ENCODE data around the gene DISC1. TPM values are rescaled to one million over a fixed set of nuclear protein-coding genes. Genes with fewer than 3 reads are reported as not detected.

DISC1 gene
- polyA plus RNA-seq, 1 donor from 2014 or later: 0.84 TPM

GRCh38 chr1:231965615-231966014, 339.0 kb downstream of the DISC1 start:
- H3K9ac ChIP-seq (ENCODE audit: low read length): no peak overlapping the region
- no peak overlapping the region for H3K27ac ChIP-seq (ENCODE audit: low read length)
- H3K79me2 ChIP-seq (replicated peaks; ENCODE audit: insufficient read depth, low read length): no peaks in the 10 kb centered on the region
- H3K36me3 ChIP-seq (ENCODE audit: insufficient read depth, low read length): no peaks in the 10 kb centered on the region
- H3K9me3 ChIP-seq (ENCODE audit: low read length): no peaks in the 10 kb centered on the region
- H4K20me1 ChIP-seq (ENCODE audit: insufficient read depth): no peaks in the 10 kb centered on the region
- no peak overlapping the region for H3K4me3 ChIP-seq (ENCODE audit: low read length)
- H3F3A ChIP-seq (ENCODE audit: insufficient read depth, low read length, poor library complexity, severe bottlenecking): no peaks in the 10 kb centered on the region
- H3K9me2 ChIP-seq (ENCODE audit: insufficient read depth, low read length): no peaks in the 10 kb centered on the region
- no peak overlapping the region for H3K4me2 ChIP-seq (ENCODE audit: low read length)
- H2AFZ ChIP-seq (ENCODE audit: low read depth, low read length): no peak overlapping the region
- TF ChIP-seq EZH2 (IDR thresholded peaks at IDR 0.05; ENCODE audit: borderline replicate concordance, insufficient read depth, low read length, poor library complexity, severe bottlenecking): no peak
- no peak for TF ChIP-seq TAF1 (IDR thresholded peaks at IDR 0.05; ENCODE audit: low read depth)
- TF ChIP-seq SMC3 (conservative IDR thresholded peaks at IDR 0.05; ENCODE audit: poor library complexity): no peak
- TF ChIP-seq MXI1 (conservative IDR thresholded peaks at IDR 0.05; ENCODE audit: poor library complexity, severe bottlenecking): no peak
- TF ChIP-seq CTCF (IDR thresholded peaks at IDR 0.05; ENCODE audit: poor library complexity, severe bottlenecking): no peak
- no peak for TF ChIP-seq RAD21 (conservative IDR thresholded peaks at IDR 0.05)
- TF ChIP-seq EP300 (conservative IDR thresholded peaks at IDR 0.05; ENCODE audit: poor library complexity, severe bottlenecking): no peak
- TF ChIP-seq REST (IDR thresholded peaks at IDR 0.05; ENCODE audit: borderline replicate concordance): no peak
- no peak for TF ChIP-seq POLR2AphosphoS5 (IDR thresholded peaks at IDR 0.05)
- H3K27me3 ChIP-seq (ENCODE audit: insufficient read depth, low read depth, low read length): no peaks in the 10 kb centered on the region

GRCh38 chr1:231966983-231967382, 340.4 kb downstream of the DISC1 start:
- no peak for TF ChIP-seq MXI1 (conservative IDR thresholded peaks at IDR 0.05; ENCODE audit: poor library complexity, severe bottlenecking)
- TF ChIP-seq RAD21 (conservative IDR thresholded peaks at IDR 0.05): no peak
- no peak for TF ChIP-seq POLR2AphosphoS5 (IDR thresholded peaks at IDR 0.05)
- no peak for TF ChIP-seq REST (IDR thresholded peaks at IDR 0.05; ENCODE audit: borderline replicate concordance)
- TF ChIP-seq SMC3 (conservative IDR thresholded peaks at IDR 0.05; ENCODE audit: poor library complexity): no peak
- TF ChIP-seq TAF1 (IDR thresholded peaks at IDR 0.05; ENCODE audit: low read depth): no peak
- TF ChIP-seq EZH2 (IDR thresholded peaks at IDR 0.05; ENCODE audit: borderline replicate concordance, insufficient read depth, low read length, poor library complexity, severe bottlenecking): no peak
- TF ChIP-seq CTCF (IDR thresholded peaks at IDR 0.05; ENCODE audit: poor library complexity, severe bottlenecking): no peak
- no peak for TF ChIP-seq EP300 (conservative IDR thresholded peaks at IDR 0.05; ENCODE audit: poor library complexity, severe bottlenecking)
- Histone ChIP-seq H3K9me3 (ENCODE audit: low read length) (no peaks in the 10 kb centered on the region), H2AFZ (ENCODE audit: low read depth, low read length) (no peak overlapping the region), H3K36me3 (ENCODE audit: insufficient read depth, low read length) (no peaks in the 10 kb centered on the region), H3K4me3 (ENCODE audit: low read length) (no peak overlapping the region), H3F3A (ENCODE audit: insufficient read depth, low read length, poor library complexity, severe bottlenecking) (no peaks in the 10 kb centered on the region), H3K27ac (ENCODE audit: low read length) (no peak overlapping the region), H4K20me1 (ENCODE audit: insufficient read depth) (no peaks in the 10 kb centered on the region), H3K9ac (ENCODE audit: low read length) (no peak overlapping the region), H3K9me2 (ENCODE audit: insufficient read depth, low read length) (no peaks in the 10 kb centered on the region), H3K27me3 (ENCODE audit: insufficient read depth, low read depth, low read length) (no peaks in the 10 kb centered on the region), H3K79me2 (replicated peaks; ENCODE audit: insufficient read depth, low read length) (no peaks in the 10 kb centered on the region), H3K4me2 (ENCODE audit: low read length) (no peak overlapping the region)

Data from neural cell (in vitro differentiated cells).